ENCODE data around the gene NAP1L1.

Gene NAP1L1

DNA sequence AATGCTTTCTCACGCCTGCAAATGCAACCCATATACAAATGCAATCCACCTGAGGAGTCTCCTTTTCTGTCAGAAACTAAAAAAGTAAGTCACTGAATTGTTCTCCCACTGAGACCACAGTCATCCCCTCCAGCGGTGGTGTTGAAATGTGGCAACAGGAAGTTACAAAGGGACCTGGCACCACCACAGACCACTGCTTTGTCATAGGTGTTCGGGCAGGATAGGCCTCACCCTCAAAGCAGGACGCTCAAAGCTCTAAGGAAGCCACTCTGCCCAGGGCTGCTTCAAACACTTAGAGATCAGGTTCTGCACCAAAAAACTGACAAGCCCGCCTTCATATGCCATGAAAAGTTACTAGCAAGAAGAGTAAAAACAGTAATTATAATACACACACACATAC is 64.2 kb downstream of the NAP1L1 start:
- DNase-seq = peak; percentile 85
- Histone ChIP-seq H2AK5ac (ENCODE audit: low read length) (no peak overlapping the region), H3K18ac (ENCODE audit: low read length) (peak overlapping the region; percentile 88), H3K4me3 (ENCODE audit: low read length) (no peak overlapping the region), H3K36me3 (ENCODE audit: control insufficient read depth, insufficient read depth, low read length) (no peaks in the 10 kb centered on the region), H3K4ac (ENCODE audit: low read depth, low read length) (peak overlapping the region; percentile 52), H3K4me2 (ENCODE audit: low read length) (no peak overlapping the region), H3K79me1 (ENCODE audit: low read length) (no peaks in the 10 kb centered on the region), H2BK120ac (ENCODE audit: low read depth, low read length) (no peak overlapping the region), H3K27ac (ENCODE audit: low read depth, low read length) (peak overlapping the region; percentile 38), H4K8ac (ENCODE audit: low read depth, low read length) (no peak overlapping the region), H3K56ac (ENCODE audit: low read length) (peak overlapping the region; percentile 17), H3K4me1 (ENCODE audit: control insufficient read depth, low read depth, low read length) (peaks cover 7% of the 10 kb centered on the region), H3K27me3 (ENCODE audit: insufficient read depth, low read length, poor library complexity) (no peaks in the 10 kb centered on the region), H3K23ac (ENCODE audit: low read length) (no peak overlapping the region), H2BK5ac (ENCODE audit: low read length) (peak overlapping the region; percentile 27), H3K79me2 (ENCODE audit: control insufficient read depth, insufficient read depth, low read length) (no peaks in the 10 kb centered on the region), H3K9ac (ENCODE audit: low read length) (no peak overlapping the region), H2BK15ac (replicated peaks; ENCODE audit: low read depth) (no peak overlapping the region), H4K5ac (ENCODE audit: low read length) (no peak overlapping the region)
- WGBS (ENCODE audit: extremely low coverage, insufficient coverage, low lambda C conversion rate) = no CpG with 5 or more reads among the region's 5 CpGs

GRCh38 chr12:76018672-76019071 is 65.8 kb downstream of the NAP1L1 start:
- Histone ChIP-seq H3K56ac (ENCODE audit: low read length) (peak overlapping the region; percentile 36), H2BK5ac (ENCODE audit: low read length) (no peak overlapping the region), H3K18ac (ENCODE audit: low read length) (no peak overlapping the region), H3K4ac (ENCODE audit: low read depth, low read length) (no peak overlapping the region), H2BK15ac (replicated peaks; ENCODE audit: low read depth) (no peak overlapping the region), H3K23ac (ENCODE audit: low read length) (no peak overlapping the region), H3K79me1 (ENCODE audit: low read length) (no peaks in the 10 kb centered on the region), H2AK5ac (ENCODE audit: low read length) (no peak overlapping the region), H3K27me3 (ENCODE audit: insufficient read depth, low read length, poor library complexity) (no peaks in the 10 kb centered on the region), H2BK120ac (ENCODE audit: low read depth, low read length) (no peak overlapping the region), H3K36me3 (ENCODE audit: control insufficient read depth, insufficient read depth, low read length) (no peaks in the 10 kb centered on the region), H3K27ac (ENCODE audit: low read depth, low read length) (no peak overlapping the region), H3K4me3 (ENCODE audit: low read length) (no peak overlapping the region), H3K4me2 (ENCODE audit: low read length) (no peak overlapping the region), H4K8ac (ENCODE audit: low read depth, low read length) (no peak overlapping the region), H4K5ac (ENCODE audit: low read length) (no peak overlapping the region), H3K79me2 (ENCODE audit: control insufficient read depth, insufficient read depth, low read length) (no peaks in the 10 kb centered on the region), H3K9ac (ENCODE audit: low read length) (no peak overlapping the region), H3K4me1 (ENCODE audit: control insufficient read depth, low read depth, low read length) (peaks cover 7% of the 10 kb centered on the region)
- peak; percentile 59 for DNase-seq
- WGBS (ENCODE audit: extremely low coverage, insufficient coverage, low lambda C conversion rate) = no CpG with 5 or more reads among the region's 1 CpG

- Histone ChIP-seq H2BK5ac (ENCODE audit: low read length) (no peak overlapping the region), H3K36me3 (ENCODE audit: control insufficient read depth, insufficient read depth, low read length) (no peaks in the 10 kb centered on the region), H3K18ac (ENCODE audit: low read length) (no peak overlapping the region), H3K23ac (ENCODE audit: low read length) (no peak overlapping the region), H3K79me2 (ENCODE audit: control insufficient read depth, insufficient read depth, low read length) (no peaks in the 10 kb centered on the region), H2AK5ac (ENCODE audit: low read length) (no peak overlapping the region), H4K5ac (ENCODE audit: low read length) (no peak overlapping the region), H3K79me1 (ENCODE audit: low read length) (no peaks in the 10 kb centered on the region), H3K56ac (ENCODE audit: low read length) (no peak overlapping the region), H3K4ac (ENCODE audit: low read depth, low read length) (no peak overlapping the region), H3K4me1 (ENCODE audit: control insufficient read depth, low read depth, low read length) (peaks cover 7% of the 10 kb centered on the region), H3K27me3 (ENCODE audit: insufficient read depth, low read length, poor library complexity) (no peaks in the 10 kb centered on the region), H3K4me2 (ENCODE audit: low read length) (no peak overlapping the region), H3K9ac (ENCODE audit: low read length) (no peak overlapping the region), H2BK120ac (ENCODE audit: low read depth, low read length) (no peak overlapping the region), H4K8ac (ENCODE audit: low read depth, low read length) (no peak overlapping the region), H3K27ac (ENCODE audit: low read depth, low read length) (no peak overlapping the region), H3K4me3 (ENCODE audit: low read length) (no peak overlapping the region), H2BK15ac (replicated peaks; ENCODE audit: low read depth) (no peak overlapping the region)
- peak; percentile 92 for DNase-seq
- WGBS (ENCODE audit: extremely low coverage, insufficient coverage, low lambda C conversion rate) = no CpG with 5 or more reads among the region's 6 CpGs
These were observed 66.4 kb downstream of the NAP1L1 start for GRCh38 chr12:76018111-76018510.

DNA sequence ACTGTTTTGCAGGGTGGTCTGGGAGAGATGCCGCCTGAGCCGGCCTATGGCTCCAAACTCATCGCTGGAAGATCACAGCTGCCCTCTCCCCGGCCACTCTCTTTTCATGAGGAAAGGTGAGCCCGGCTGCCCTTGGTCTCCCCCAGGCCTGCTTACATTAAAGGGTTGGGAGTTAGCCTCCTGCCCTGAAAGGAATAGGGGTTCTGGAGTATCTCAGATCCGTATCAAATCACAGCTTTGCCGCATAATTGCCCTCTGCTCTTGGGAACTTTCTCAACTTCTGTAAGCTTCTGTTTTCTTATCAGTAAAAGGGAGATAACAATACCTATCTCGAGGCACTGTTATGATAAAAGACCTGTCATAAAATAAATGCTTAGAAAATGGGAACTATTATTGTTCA is 70.5 kb downstream of the NAP1L1 start:
- no CpG with 5 or more reads among the region's 8 CpGs for WGBS (ENCODE audit: extremely low coverage, insufficient coverage, low lambda C conversion rate)
- no peak overlapping the region for H3K23ac ChIP-seq (ENCODE audit: low read length)
- H3K4me2 ChIP-seq (ENCODE audit: low read length) = no peak overlapping the region
- H3K18ac ChIP-seq (ENCODE audit: low read length) = no peak overlapping the region
- no peak overlapping the region for H4K8ac ChIP-seq (ENCODE audit: low read depth, low read length)
- no peak overlapping the region for H3K4me3 ChIP-seq (ENCODE audit: low read length)
- H4K5ac ChIP-seq (ENCODE audit: low read length) = no peak overlapping the region
- H3K79me1 ChIP-seq (ENCODE audit: low read length) = no peaks in the 10 kb centered on the region
- no peak overlapping the region for H2AK5ac ChIP-seq (ENCODE audit: low read length)
- H3K27ac ChIP-seq (ENCODE audit: low read depth, low read length) = no peak overlapping the region
- no peaks in the 10 kb centered on the region for H3K79me2 ChIP-seq (ENCODE audit: control insufficient read depth, insufficient read depth, low read length)
- H3K56ac ChIP-seq (ENCODE audit: low read length) = peak overlapping the region; percentile 8
- H2BK120ac ChIP-seq (ENCODE audit: low read depth, low read length) = no peak overlapping the region
- H2BK15ac ChIP-seq (replicated peaks; ENCODE audit: low read depth) = no peak overlapping the region
- no peak overlapping the region for H3K4ac ChIP-seq (ENCODE audit: low read depth, low read length)
- no peak overlapping the region for H2BK5ac ChIP-seq (ENCODE audit: low read length)
- no peak overlapping the region for H3K9ac ChIP-seq (ENCODE audit: low read length)
- H3K27me3 ChIP-seq (ENCODE audit: insufficient read depth, low read length, poor library complexity) = no peaks in the 10 kb centered on the region
- H3K36me3 ChIP-seq (ENCODE audit: control insufficient read depth, insufficient read depth, low read length) = no peaks in the 10 kb centered on the region
- H3K4me1 ChIP-seq (ENCODE audit: control insufficient read depth, low read depth, low read length) = peaks cover 2% of the 10 kb centered on the region
- DNase-seq = peak; percentile 91

DNA sequence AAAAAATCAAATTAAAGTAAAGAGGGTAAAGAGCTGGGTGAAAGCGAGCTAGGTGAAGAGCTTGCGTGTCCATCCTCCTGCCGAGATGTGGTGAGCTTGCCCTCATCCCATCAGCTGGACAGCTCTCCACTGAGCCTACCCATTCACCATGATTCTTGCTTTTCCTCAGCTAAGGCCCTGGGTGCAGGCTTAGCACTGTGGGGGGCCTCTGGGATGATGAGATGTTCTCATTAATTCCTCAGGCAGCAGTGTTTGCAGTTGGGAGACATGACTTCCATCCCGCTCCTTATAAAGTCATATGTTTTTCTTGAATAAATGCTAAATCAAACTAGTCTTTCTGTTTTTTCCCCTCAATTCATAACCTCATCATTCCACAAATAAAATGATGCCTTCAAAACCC is 70.9 kb downstream of the NAP1L1 start:
- Histone ChIP-seq H2BK15ac (replicated peaks; ENCODE audit: low read depth) (peak overlapping the region; percentile 79), H2AK5ac (ENCODE audit: low read length) (no peak overlapping the region), H3K4me1 (ENCODE audit: control insufficient read depth, low read depth, low read length) (peaks cover 2% of the 10 kb centered on the region), H3K4me3 (ENCODE audit: low read length) (no peak overlapping the region), H3K79me1 (ENCODE audit: low read length) (no peaks in the 10 kb centered on the region), H2BK120ac (ENCODE audit: low read depth, low read length) (no peak overlapping the region), H3K9ac (ENCODE audit: low read length) (no peak overlapping the region), H3K4me2 (ENCODE audit: low read length) (no peak overlapping the region), H4K5ac (ENCODE audit: low read length) (no peak overlapping the region), H4K8ac (ENCODE audit: low read depth, low read length) (no peak overlapping the region), H3K27me3 (ENCODE audit: insufficient read depth, low read length, poor library complexity) (no peaks in the 10 kb centered on the region), H3K36me3 (ENCODE audit: control insufficient read depth, insufficient read depth, low read length) (no peaks in the 10 kb centered on the region), H2BK5ac (ENCODE audit: low read length) (no peak overlapping the region), H3K27ac (ENCODE audit: low read depth, low read length) (no peak overlapping the region), H3K18ac (ENCODE audit: low read length) (no peak overlapping the region), H3K56ac (ENCODE audit: low read length) (no peak overlapping the region), H3K4ac (ENCODE audit: low read depth, low read length) (no peak overlapping the region), H3K23ac (ENCODE audit: low read length) (no peak overlapping the region), H3K79me2 (ENCODE audit: control insufficient read depth, insufficient read depth, low read length) (no peaks in the 10 kb centered on the region)
- WGBS (ENCODE audit: extremely low coverage, insufficient coverage, low lambda C conversion rate) = no CpG with 5 or more reads among the region's 4 CpGs
- DNase-seq = no peak

DNA sequence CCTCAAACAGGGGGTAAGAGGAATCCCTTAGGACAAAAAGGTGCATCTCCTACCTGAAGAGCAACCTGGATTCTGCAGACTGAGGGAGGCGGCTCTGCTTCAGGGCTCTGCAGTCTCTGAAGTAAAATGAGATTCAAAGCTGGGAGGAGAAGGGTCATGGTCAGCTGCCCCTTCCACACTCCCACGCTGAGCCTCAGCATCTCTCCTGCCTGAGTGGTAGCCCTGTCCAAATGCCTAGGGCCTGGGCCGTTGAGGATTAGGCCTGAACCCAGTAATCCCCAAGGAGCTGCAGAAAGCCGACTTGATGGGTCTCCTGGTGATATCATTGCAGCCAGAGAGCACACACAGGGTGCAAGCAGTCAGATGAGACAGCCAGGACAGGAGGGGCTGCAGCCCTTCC is 71.8 kb downstream of the NAP1L1 start:
- WGBS (ENCODE audit: extremely low coverage, insufficient coverage, low lambda C conversion rate) = no CpG with 5 or more reads among the region's 4 CpGs
- H3K36me3 ChIP-seq (ENCODE audit: control insufficient read depth, insufficient read depth, low read length) = no peaks in the 10 kb centered on the region
- no peak overlapping the region for H2BK5ac ChIP-seq (ENCODE audit: low read length)

More for the DNA sequence above, 71.8 kb downstream of the NAP1L1 start:
- Histone ChIP-seq H3K27me3 (ENCODE audit: insufficient read depth, low read length, poor library complexity) (no peaks in the 10 kb centered on the region), H3K4me3 (ENCODE audit: low read length) (no peak overlapping the region), H3K4me1 (ENCODE audit: control insufficient read depth, low read depth, low read length) (no peaks in the 10 kb centered on the region), H3K79me1 (ENCODE audit: low read length) (no peaks in the 10 kb centered on the region), H3K18ac (ENCODE audit: low read length) (no peak overlapping the region), H3K9ac (ENCODE audit: low read length) (no peak overlapping the region), H2BK15ac (replicated peaks; ENCODE audit: low read depth) (no peak overlapping the region), H4K5ac (ENCODE audit: low read length) (no peak overlapping the region), H3K56ac (ENCODE audit: low read length) (no peak overlapping the region), H3K4me2 (ENCODE audit: low read length) (no peak overlapping the region), H2BK120ac (ENCODE audit: low read depth, low read length) (no peak overlapping the region), H2AK5ac (ENCODE audit: low read length) (no peak overlapping the region), H3K4ac (ENCODE audit: low read depth, low read length) (no peak overlapping the region), H3K27ac (ENCODE audit: low read depth, low read length) (no peak overlapping the region), H4K8ac (ENCODE audit: low read depth, low read length) (no peak overlapping the region), H3K23ac (ENCODE audit: low read length) (no peak overlapping the region), H3K79me2 (ENCODE audit: control insufficient read depth, insufficient read depth, low read length) (no peaks in the 10 kb centered on the region)
- no peak for DNase-seq
